Stomach (tissue), 4 donors: ENCODE measurements around the gene ANKRD49.

Experiments used
- CTCF ChIP-seq, 7 experiments: fragments of 450-650 bp in 4 of 7; fragments of 200-600 bp in 3 of 7; sonication (generic) in 3 of 7; IDR thresholded peaks; one replicate each; pipeline ENCODE4 v1.5.1; 2016 to 2019; ENCODE audit warnings: antibody characterized with exemption in 7 of 7, control low read depth in 2 of 7, mild to moderate bottlenecking in 1 of 7
- POLR2A ChIP-seq, 4 donors: fragments of 450-650 bp; IDR thresholded peaks; one replicate each; pipeline ENCODE4 v1.6.1; 2016; ENCODE audit warnings: antibody characterized with exemption in 4 of 4, control low read depth in 2 of 4, mild to moderate bottlenecking in 1 of 4, moderate library complexity in 1 of 4

- TF ChIP-seq CTCF (IDR thresholded peaks at IDR 0.05) (no peak), POLR2A (IDR thresholded peaks at IDR 0.05) (no peak)
Measured at GRCh38 chr11:94472916-94473799, 20.6 kb upstream of the ANKRD49 start.
